Endothelial cell (in vitro differentiated cells): ENCODE data around the gene RHBDD3. TPM values are rescaled to one million over a fixed set of nuclear protein-coding genes. Genes with fewer than 3 reads are reported as not detected.
"Not testable (repeated sequence)": the region's sequence is repeated elsewhere in the genome, so short reads cannot be mapped to it uniquely, and the experiment has no call there.

Source experiments
- DNase-seq: peaks from one replicate; pipeline ENCODE4 v3.0.0; 2021; ENCODE audit warnings: low spot score
- H3K27ac Mint-ChIP-seq: one replicate; pipeline ENCODE4 v1.8.0; 2021; ENCODE audit warnings: mixed read lengths, inconsistent platforms; ENCODE audit not compliant: unreplicated experiment
- H3K27me3 Mint-ChIP-seq: one replicate; pipeline ENCODE4 v1.8.0; 2021; ENCODE audit warnings: mild to moderate bottlenecking, moderate library complexity, mixed read lengths, inconsistent platforms; ENCODE audit not compliant: unreplicated experiment
- H3K36me3 Mint-ChIP-seq: one replicate; pipeline ENCODE4 v1.8.0; 2021; ENCODE audit warnings: mild to moderate bottlenecking, low read depth, mixed read lengths, inconsistent platforms; ENCODE audit not compliant: unreplicated experiment
- H3K4me1 Mint-ChIP-seq: one replicate; pipeline ENCODE4 v1.8.0; 2021; ENCODE audit warnings: mild to moderate bottlenecking, mixed read lengths, inconsistent platforms; ENCODE audit not compliant: unreplicated experiment
- H3K4me3 Mint-ChIP-seq: one replicate; pipeline ENCODE4 v1.8.0; 2021; ENCODE audit warnings: mild to moderate bottlenecking, mixed read lengths, inconsistent platforms; ENCODE audit not compliant: unreplicated experiment
- H3K9me3 Mint-ChIP-seq: one replicate; pipeline ENCODE4 v1.8.0; 2021; ENCODE audit warnings: mixed read lengths, inconsistent platforms; ENCODE audit not compliant: unreplicated experiment
- CTCF ChIP-seq: fragments of 200-600 bp; sonication (generic); IDR thresholded peaks from one replicate; pipeline ENCODE4 v1.5.0; 2021; ENCODE audit warnings: antibody characterized with exemption; ENCODE audit not compliant: unreplicated experiment
- total RNA-seq: library from RNA; stranded (reverse); fragmentation: NEBNext Ultra II Directional; extraction: Animal tissue kit (Norgen Biotek cat#: 25700); gene quantifications from one replicate; pipeline ENCODE4 v1.2.1, GENCODE V29; 2021; ENCODE audit not compliant: unreplicated experiment

The RHBDD3 gene
- total RNA-seq, 1 donor from 2014 or later: 56.5 TPM

DNA sequence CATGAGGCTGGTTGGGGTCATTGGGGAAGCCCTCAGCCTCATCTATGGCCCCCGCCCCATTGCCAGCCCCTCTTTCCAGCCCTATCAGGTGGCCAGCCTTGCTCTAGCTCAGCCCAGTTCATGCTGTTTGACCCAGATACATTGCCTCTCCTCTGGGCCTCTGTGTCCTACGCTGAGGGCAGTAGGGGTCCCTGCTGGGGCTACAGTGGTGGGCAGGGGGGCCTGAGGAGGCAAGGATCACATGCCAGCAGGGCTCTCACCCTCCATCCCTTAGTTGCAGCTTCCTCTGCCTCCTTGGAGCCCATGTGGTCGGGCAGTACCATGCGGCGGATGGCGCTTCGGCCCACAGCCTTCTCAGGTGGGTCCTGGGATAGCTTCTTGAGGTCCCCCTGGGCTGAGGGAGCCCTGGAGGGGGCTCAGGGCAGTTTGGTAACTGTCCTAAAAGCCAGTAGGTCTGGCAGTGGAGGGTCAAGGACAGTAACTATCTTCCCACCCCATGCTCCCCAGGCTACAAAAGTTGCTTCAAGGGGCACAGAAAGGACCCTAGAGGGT is 42.8 kb downstream of the RHBDD3 start:
- Mint-ChIP-seq H3K27me3 (peaks cover 3% of the 10 kb centered on the region), H3K4me1 (no peaks in the 10 kb centered on the region), H3K36me3 (no peaks in the 10 kb centered on the region), H3K9me3 (no peaks in the 10 kb centered on the region), H3K27ac (no peak overlapping the region), H3K4me3 (no peak overlapping the region)
- no peak for TF ChIP-seq CTCF
- no peak for DNase-seq

DNA sequence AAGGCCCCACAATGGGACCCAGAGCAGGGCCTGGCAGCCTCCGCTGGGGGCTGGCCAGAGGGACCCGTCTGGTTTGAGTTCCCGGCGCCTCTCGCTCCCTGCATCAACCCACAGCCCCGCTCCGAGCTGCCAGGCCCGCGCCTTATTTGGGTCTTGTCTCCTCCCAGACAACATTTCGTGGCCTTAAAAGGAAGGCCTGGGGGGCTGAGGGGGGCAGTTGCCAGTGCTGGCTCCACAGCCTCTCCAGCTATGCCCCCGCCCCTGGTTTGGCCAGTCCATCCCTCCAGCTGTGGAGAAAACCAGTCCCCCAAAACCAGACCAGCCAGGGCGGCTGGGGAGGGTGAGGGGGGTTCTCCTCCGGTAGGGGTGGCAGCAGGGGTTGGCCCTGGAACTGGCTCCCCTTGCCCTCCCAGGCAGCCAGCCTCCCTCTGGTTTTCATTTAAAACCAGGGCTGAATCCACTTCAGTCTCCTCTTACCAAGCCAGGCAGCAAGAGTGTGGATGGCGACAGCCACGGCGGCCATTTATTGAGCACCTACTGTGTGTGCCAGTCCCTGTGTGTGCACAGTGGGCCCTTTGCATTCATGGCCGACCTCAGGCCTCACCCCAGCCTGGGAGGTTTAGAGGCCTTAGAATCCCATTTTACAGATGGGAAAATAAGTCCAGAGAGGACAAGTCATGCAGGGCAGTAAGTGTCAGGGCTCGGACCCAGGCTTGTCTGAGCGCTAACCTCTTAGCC is 43.5 kb downstream of the RHBDD3 start:
- Mint-ChIP-seq H3K4me1 (no peaks in the 10 kb centered on the region), H3K36me3 (no peaks in the 10 kb centered on the region), H3K27me3 (peaks cover 3% of the 10 kb centered on the region), H3K4me3 (no peak overlapping the region), H3K9me3 (no peaks in the 10 kb centered on the region), H3K27ac (no peak overlapping the region)
- TF ChIP-seq CTCF: no peak
- DNase-seq: no peak

GRCh38 chr22:29219881-29220670 is 47.7 kb downstream of the RHBDD3 start:
- Mint-ChIP-seq H3K9me3 (no peaks in the 10 kb centered on the region), H3K27ac (no peak overlapping the region), H3K27me3 (peaks cover 9% of the 10 kb centered on the region), H3K4me1 (no peaks in the 10 kb centered on the region), H3K4me3 (no peak overlapping the region), H3K36me3 (no peaks in the 10 kb centered on the region)
- no peak for TF ChIP-seq CTCF
- no peak for DNase-seq

DNA sequence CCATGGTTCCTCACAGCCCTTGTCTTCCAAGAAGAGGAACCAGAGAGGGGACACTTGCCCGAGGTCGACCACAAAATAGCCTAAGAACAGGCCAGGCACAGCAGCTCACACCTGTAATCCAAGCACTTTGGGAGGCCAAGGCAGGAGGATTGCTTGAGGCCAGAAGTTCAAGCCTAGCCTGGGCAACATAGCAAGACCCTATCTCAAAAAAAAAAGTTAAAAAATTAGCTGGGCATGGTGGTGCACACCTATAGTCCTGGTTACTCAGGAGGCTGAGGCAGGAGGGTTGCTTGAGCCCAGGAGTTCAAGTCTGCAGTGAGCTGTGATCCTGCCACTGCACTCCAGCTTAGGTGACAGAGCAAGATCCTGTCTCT is 48.4 kb downstream of the RHBDD3 start:
- H3K27ac Mint-ChIP-seq, H3K9me3 Mint-ChIP-seq, H3K27me3 Mint-ChIP-seq, H3K4me3 Mint-ChIP-seq, H3K4me1 Mint-ChIP-seq, H3K36me3 Mint-ChIP-seq, DNase-seq: not testable (repeated sequence)

DNA sequence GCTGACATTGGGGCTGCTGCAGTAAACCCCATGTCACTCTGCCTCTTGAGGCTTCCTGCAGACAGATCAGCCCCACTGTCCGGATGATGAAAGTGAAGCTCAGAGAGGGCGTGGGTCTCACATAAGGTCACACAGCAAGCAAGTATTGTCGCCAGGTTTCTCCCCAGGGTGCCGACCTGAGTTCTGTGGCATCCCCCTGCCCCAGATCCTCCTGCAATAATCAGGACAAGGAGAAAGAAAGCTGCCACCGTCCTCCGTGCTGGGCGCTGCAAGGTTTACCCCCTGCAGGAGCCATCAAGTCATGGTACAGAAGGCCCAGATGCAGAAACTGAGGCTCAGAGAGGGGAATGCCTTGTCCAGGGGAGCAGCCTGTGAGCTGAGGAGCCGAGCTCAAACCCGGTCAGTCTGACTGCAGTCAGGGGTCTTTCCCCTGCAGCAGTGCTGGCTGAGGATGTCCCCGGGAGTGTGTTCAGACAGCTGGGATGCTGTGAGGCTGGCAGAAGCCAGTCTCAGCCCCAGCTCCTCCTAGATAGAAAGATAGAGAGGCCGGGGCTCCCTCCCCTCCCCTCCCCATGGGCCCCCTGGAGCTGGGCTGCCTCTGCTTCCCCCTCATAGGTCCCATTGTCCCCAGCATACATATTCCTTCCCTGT is 48.9 kb downstream of the RHBDD3 start:
- no peak overlapping the region for H3K4me3 Mint-ChIP-seq
- peaks cover 13% of the 10 kb centered on the region for H3K27me3 Mint-ChIP-seq
- H3K4me1 Mint-ChIP-seq: no peaks in the 10 kb centered on the region
- H3K9me3 Mint-ChIP-seq: no peaks in the 10 kb centered on the region
- no peak overlapping the region for H3K27ac Mint-ChIP-seq
- no peak for TF ChIP-seq CTCF
- no peak for DNase-seq
- H3K36me3 Mint-ChIP-seq: no peaks in the 10 kb centered on the region
